Adrenal gland (tissue), 5 donors: ENCODE data around the gene TENM4.

ENCODE experiments used
- POLR2A ChIP-seq, 2 donors: fragments of 450-650 bp; IDR thresholded peaks; one replicate each; pipeline ENCODE4 v1.6.1; 2017; ENCODE audit warnings: antibody characterized with exemption in 2 of 2, mild to moderate bottlenecking in 2 of 2, moderate library complexity in 1 of 2
- TF ChIP-seq, protein P1 (sequence below), 6 experiments: fragments of 450-650 bp in 4 of 6; fragments of 200-600 bp in 2 of 6; sonication (generic) in 1 of 6; IDR thresholded peaks; 1 replicate in 5 of 6; 2 replicates in 1 of 6; pipeline versions ENCODE4 v1.5.1 to v1.8.0; 2016 to 2021; ENCODE audit warnings: antibody characterized with exemption in 6 of 6, mild to moderate bottlenecking in 2 of 6, moderate library complexity in 1 of 6
- donor health status: DM: no; HTN: no; CAD: no.

DNA sequence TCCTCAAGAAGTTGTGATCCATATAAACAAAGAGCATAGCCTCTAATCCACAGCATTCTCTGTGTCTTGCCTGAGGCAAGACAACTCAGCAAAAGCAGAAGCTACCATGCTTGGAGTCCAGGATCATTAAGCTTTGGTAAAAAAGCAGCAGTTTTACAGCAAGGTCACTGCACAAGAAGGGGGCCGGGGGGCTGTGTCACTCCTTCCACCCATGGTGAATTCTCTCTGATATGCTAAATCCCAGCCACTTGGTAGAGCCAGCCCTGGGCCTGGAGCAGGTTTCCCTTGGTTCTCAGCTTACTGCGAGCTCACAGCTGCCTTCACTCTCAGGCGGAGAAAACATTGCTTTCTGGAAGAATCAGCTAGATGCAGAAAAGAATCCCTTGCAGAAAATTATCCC lies 144.7 kb downstream of the TENM4 start:
- TF ChIP-seq, protein P1, sequence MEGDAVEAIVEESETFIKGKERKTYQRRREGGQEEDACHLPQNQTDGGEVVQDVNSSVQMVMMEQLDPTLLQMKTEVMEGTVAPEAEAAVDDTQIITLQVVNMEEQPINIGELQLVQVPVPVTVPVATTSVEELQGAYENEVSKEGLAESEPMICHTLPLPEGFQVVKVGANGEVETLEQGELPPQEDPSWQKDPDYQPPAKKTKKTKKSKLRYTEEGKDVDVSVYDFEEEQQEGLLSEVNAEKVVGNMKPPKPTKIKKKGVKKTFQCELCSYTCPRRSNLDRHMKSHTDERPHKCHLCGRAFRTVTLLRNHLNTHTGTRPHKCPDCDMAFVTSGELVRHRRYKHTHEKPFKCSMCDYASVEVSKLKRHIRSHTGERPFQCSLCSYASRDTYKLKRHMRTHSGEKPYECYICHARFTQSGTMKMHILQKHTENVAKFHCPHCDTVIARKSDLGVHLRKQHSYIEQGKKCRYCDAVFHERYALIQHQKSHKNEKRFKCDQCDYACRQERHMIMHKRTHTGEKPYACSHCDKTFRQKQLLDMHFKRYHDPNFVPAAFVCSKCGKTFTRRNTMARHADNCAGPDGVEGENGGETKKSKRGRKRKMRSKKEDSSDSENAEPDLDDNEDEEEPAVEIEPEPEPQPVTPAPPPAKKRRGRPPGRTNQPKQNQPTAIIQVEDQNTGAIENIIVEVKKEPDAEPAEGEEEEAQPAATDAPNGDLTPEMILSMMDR (IDR thresholded peaks at IDR 0.05): no peak
- TF ChIP-seq POLR2A (IDR thresholded peaks at IDR 0.05): no peak
